WTC11 (cell line): Measurements from ENCODE around the gene GPR160. TPM values are rescaled to one million over a fixed set of nuclear protein-coding genes. Genes with fewer than 3 reads are reported as not detected.

Experiments
- ATAC-seq: fragments of 200-7000 bp; cut with Tn5 transposase; 2 replicates; pipeline ENCODE4 v1.10.0; 2021; ENCODE audit warnings: mild to moderate bottlenecking, moderate library complexity
- CTCF ChIA-PET: fragments of 300-600 bp; sonication (Branson Sonifier 250); formaldehyde crosslinking; loops from one replicate; lab custom pipeline; 2021; ENCODE audit warnings: antibody characterized with exemption; lab: Charles Lee
- POLR2A ChIA-PET: fragments of 350-600 bp; sonication (Branson Sonifier 250); formaldehyde crosslinking; loops from one replicate; lab custom pipeline; 2021; ENCODE audit warnings: antibody characterized with exemption; lab: Charles Lee
- DNase-seq: peaks from one replicate; pipeline ENCODE4 v3.0.0; 2021; ENCODE audit warnings: low spot score
- H3K27ac Mint-ChIP-seq: 2 replicates; pipeline ENCODE4 v1.8.0; 2021; ENCODE audit warnings: mixed read lengths
- H3K27me3 Mint-ChIP-seq: 2 replicates; pipeline ENCODE4 v1.8.0; 2021; ENCODE audit warnings: low read depth, mild to moderate bottlenecking, moderate library complexity, mixed read lengths
- H3K36me3 Mint-ChIP-seq: 2 replicates; pipeline ENCODE4 v1.8.0; 2021; ENCODE audit warnings: mixed read lengths
- H3K4me1 Mint-ChIP-seq: 2 replicates; pipeline ENCODE4 v1.8.0; 2022; ENCODE audit warnings: mixed read lengths
- H3K4me3 Mint-ChIP-seq: 2 replicates; pipeline ENCODE4 v1.8.0; 2021; ENCODE audit warnings: mild to moderate bottlenecking, moderate library complexity, mixed read lengths
- H3K9me3 Mint-ChIP-seq: 2 replicates; pipeline ENCODE4 v1.8.0; 2021; ENCODE audit warnings: mixed read lengths
- ARID4B ChIP-seq: sonication (generic); formaldehyde crosslinking; IDR thresholded peaks from 2 replicates; pipeline ENCODE4 v1.8.0; 2023; ENCODE audit warnings: missing genetic modification reagents, mild to moderate bottlenecking, borderline replicate concordance
- CBFB ChIP-seq: sonication (generic); formaldehyde crosslinking; IDR thresholded peaks from 2 replicates; pipeline ENCODE4 v1.8.1; 2022; ENCODE audit warnings: mild to moderate bottlenecking, low read depth, missing genetic modification reagents
- E2F5 ChIP-seq: sonication (generic); formaldehyde crosslinking; IDR thresholded peaks from 2 replicates; pipeline ENCODE4 v1.8.1; 2022; ENCODE audit warnings: mild to moderate bottlenecking, moderate library complexity, missing genetic modification reagents
- FOXP4 ChIP-seq: sonication (generic); formaldehyde crosslinking; IDR thresholded peaks from 2 replicates; pipeline ENCODE4 v1.8.0; 2022; ENCODE audit warnings: mild to moderate bottlenecking, missing genetic modification reagents
- GRHL2 ChIP-seq: fragments of 250-450 bp; sonication (Bioruptor Pico); IDR thresholded peaks from 2 replicates; pipeline ENCODE4 v1.8.0; 2022; ENCODE audit warnings: mild to moderate bottlenecking, moderate library complexity; ENCODE audit not compliant: insufficient replicate concordance, severe bottlenecking
- MXD4 ChIP-seq: fragments of 250-450 bp; sonication (Bioruptor Pico); IDR thresholded peaks from 2 replicates; pipeline ENCODE4 v1.8.0; 2021; ENCODE audit warnings: mild to moderate bottlenecking, moderate library complexity, borderline replicate concordance
- MYBL2 ChIP-seq: sonication (generic); formaldehyde crosslinking; IDR thresholded peaks from 2 replicates; pipeline ENCODE4 v1.8.1; 2023; ENCODE audit warnings: mild to moderate bottlenecking, moderate library complexity, missing genetic modification reagents
- PRDM15 ChIP-seq: sonication (generic); formaldehyde crosslinking; IDR thresholded peaks from 2 replicates; pipeline ENCODE4 v1.8.0; 2022; ENCODE audit warnings: missing genetic modification reagents
- PREB ChIP-seq: sonication (generic); formaldehyde crosslinking; IDR thresholded peaks from 2 replicates; pipeline ENCODE4 v1.8.1; 2022; ENCODE audit warnings: mild to moderate bottlenecking, missing genetic modification reagents, moderate library complexity, borderline replicate concordance
- ZNF121 ChIP-seq: sonication (generic); formaldehyde crosslinking; IDR thresholded peaks from 2 replicates; pipeline ENCODE4 v1.8.0; 2023; ENCODE audit warnings: missing genetic modification reagents
- ZNF281 ChIP-seq: sonication (generic); formaldehyde crosslinking; IDR thresholded peaks from 2 replicates; pipeline ENCODE4 v1.8.0; 2023; ENCODE audit warnings: mild to moderate bottlenecking, missing genetic modification reagents
- ZNF317 ChIP-seq: sonication (generic); formaldehyde crosslinking; IDR thresholded peaks from 2 replicates; pipeline ENCODE4 v1.8.1; 2023; ENCODE audit warnings: low read depth, mild to moderate bottlenecking, moderate library complexity, missing genetic modification reagents, borderline replicate concordance
- ZNF425 ChIP-seq: fragments of 250-450 bp; sonication (Bioruptor Pico); conservative IDR thresholded peaks from 2 replicates; pipeline ENCODE4 v1.9.0; 2021; ENCODE audit warnings: mild to moderate bottlenecking
- total RNA-seq: library from RNA; stranded (reverse); gene quantifications from 3 replicates; pipeline ENCODE4 v1.2.3, GENCODE V29; 2021

The GPR160 gene
- total RNA-seq, 1 experiment from 2014 or later = 28.9 TPM

- CTCF ChIA-PET = interaction anchor here (1.4 kb wide), 1 partner anchor 23 kb away, joined by 5 read pairs; no protein-coding TSS in a partner anchor
- POLR2A ChIA-PET = no interaction called here
- Mint-ChIP-seq H3K9me3 (peaks cover 10% of the 10 kb centered on the region), H3K27ac (peak overlapping the region; percentile 1; the same call in 1 of the 2 replicates), H3K36me3 (peaks cover 9% of the 10 kb centered on the region), H3K27me3 (no peaks in the 10 kb centered on the region), H3K4me1 (peaks cover 49% of the 10 kb centered on the region), H3K4me3 (no peak overlapping the region)
- ATAC-seq (peak; percentile 18; the same call in 1 of the 2 replicates), DNase-seq (no peak)
- TF ChIP-seq E2F5 (CRISPR knock-in tag) (no peak), PREB (CRISPR knock-in tag) (no peak), GRHL2 (CRISPR knock-in tag) (no peak), MXD4 (CRISPR knock-in tag) (no peak), CBFB (no peak), ZNF121 (CRISPR knock-in tag) (no peak), PRDM15 (no peak), FOXP4 (no peak)
Observed at GRCh38 chr3:170055209-170055608, 17.4 kb downstream of the GPR160 start.

GRCh38 chr3:170056710-170057454, 19.1 kb downstream of the GPR160 start:
- ATAC-seq (peak; percentile 29), DNase-seq (no peak)
- H3K36me3 Mint-ChIP-seq = peaks cover 9% of the 10 kb centered on the region
- H3K4me1 Mint-ChIP-seq = peaks cover 50% of the 10 kb centered on the region
- H3K27ac Mint-ChIP-seq = peak overlapping the region; percentile 37
- peaks cover 10% of the 10 kb centered on the region for H3K9me3 Mint-ChIP-seq
- H3K27me3 Mint-ChIP-seq = no peaks in the 10 kb centered on the region
- CTCF ChIA-PET = interaction anchor here (0.6 to 1.8 kb wide), 2 partner anchors 16 to 22 kb away, joined by 4 to 14 read pairs; no protein-coding TSS in a partner anchor
- POLR2A ChIA-PET = no interaction called here
- no peak overlapping the region for H3K4me3 Mint-ChIP-seq
- no peak for TF ChIP-seq ZNF281 (CRISPR knock-in tag)
- TF ChIP-seq MYBL2 (CRISPR knock-in tag) = no peak
- no peak for TF ChIP-seq ZNF317 (CRISPR knock-in tag)
- no peak for TF ChIP-seq ARID4B (CRISPR knock-in tag)
- no peak for TF ChIP-seq ZNF425
